SH-SY5Y (cell line): ENCODE results near the gene PPP1R1B.

Source experiments
- GATA2 ChIP-seq: IDR thresholded peaks from 2 replicates; pipeline ENCODE4 v1.6.1; 2011; ENCODE audit warnings: mild to moderate bottlenecking, low read depth, low read length
- GATA3 ChIP-seq: IDR thresholded peaks from 2 replicates; pipeline ENCODE4 v1.6.1; 2011; ENCODE audit warnings: low read depth, mild to moderate bottlenecking, low read length, moderate library complexity

The PPP1R1B gene

DNA sequence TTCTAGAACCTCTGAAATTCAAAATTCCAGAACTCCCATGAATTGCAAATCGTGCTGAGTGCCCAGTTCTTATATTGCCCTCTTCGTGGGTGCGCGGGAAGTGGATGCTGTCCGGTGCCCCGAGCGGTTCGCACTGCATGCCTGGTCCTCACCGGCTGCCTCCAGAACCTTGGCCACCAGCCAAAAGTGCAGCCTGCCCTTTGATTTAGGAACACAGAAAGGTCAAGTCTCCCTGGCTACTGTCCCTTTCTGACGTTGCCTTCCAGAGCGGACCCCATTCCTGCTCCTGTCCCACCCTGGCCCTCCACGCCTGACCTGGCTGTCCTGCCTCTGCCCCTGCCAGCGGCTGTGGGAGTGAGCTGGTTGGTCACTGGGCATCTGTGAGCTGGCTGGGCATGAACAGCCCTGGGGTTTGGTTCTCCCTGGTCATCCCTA lies 28.7 kb upstream of the PPP1R1B start:
- no peak for TF ChIP-seq GATA3
- no peak for TF ChIP-seq GATA2

DNA sequence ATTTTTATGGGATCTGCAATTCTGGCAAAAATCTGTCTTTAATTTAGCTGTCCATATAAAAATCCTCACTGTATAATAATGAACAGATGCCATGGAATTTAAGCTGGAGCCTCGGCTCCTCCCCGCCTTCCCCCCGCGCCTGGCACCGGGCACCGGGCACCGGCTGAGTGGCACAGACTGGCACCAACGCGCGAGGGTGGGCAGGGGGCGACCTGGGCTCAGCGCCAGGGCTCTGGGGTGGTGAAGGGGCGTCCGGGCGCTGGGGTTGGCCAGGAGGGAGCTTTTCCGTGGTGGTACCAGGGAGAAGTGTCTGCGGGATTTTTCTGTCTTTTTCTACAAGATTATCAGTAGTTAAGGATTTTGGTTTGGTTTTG lies 28.1 kb upstream of the PPP1R1B start:
- TF ChIP-seq GATA2 (no peak), GATA3 (no peak)

DNA sequence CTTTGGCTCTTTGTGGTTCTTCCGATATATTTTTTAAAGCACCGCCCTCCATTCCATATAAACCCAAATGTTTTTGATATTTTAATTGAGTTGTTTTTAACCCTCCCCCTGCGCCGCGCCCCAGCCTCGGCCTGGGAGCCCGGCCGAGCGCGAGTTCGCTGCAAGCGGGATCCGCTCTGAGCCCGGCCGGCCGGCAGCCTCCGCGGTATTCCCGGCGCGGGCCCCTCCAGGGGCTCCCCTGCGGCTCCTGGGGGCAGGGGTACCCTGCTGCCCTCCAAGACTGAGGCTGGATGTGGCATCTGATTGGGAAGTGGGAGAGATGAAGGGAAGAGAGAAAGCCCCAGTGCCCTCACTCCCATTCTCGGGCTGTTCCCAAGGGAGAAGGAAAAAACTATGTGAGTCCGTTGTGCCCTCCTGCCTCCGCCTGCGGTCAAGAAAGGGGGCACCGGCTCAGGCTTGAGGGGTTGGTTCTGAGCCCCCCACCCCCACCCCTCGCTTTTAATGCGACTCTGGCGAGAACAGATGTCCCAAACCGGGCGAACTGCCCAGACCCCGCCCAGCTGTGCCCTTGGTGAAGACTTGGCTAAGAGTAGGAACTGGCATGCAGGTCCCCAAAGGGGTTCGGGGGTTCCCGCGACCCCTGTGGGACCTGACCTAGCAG lies 27.6 kb upstream of the PPP1R1B start:
- TF ChIP-seq GATA2 (no peak), GATA3 (no peak)

DNA sequence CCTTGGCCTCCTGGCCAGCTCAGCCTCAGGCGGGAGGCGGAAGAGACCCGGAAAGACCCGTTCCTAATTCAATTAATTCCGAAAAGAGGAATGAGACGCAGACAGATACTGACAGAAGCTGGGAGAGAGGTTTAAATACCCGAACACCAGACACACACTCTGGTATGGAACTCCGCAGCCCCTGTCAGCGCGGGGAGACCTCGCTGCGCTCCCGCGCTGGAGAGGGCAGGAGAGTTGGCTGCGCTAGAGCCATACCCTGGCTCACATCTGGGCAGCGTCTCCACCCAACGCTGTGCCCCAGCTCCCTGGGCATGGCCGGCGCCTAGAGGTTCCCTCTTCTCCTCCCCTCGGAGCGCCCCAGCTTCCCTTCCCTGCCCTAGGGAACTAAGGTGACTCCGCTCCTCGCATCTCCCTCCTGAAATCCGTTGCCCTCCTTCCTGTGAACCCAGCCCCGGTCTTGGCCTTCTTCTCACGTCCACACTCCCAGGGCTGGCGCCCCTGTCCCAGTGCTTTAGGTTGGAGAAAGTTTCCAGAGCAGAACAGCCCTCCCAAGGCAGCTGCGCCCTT lies 27.0 kb upstream of the PPP1R1B start:
- TF ChIP-seq GATA2 (no peak), GATA3 (no peak)

DNA sequence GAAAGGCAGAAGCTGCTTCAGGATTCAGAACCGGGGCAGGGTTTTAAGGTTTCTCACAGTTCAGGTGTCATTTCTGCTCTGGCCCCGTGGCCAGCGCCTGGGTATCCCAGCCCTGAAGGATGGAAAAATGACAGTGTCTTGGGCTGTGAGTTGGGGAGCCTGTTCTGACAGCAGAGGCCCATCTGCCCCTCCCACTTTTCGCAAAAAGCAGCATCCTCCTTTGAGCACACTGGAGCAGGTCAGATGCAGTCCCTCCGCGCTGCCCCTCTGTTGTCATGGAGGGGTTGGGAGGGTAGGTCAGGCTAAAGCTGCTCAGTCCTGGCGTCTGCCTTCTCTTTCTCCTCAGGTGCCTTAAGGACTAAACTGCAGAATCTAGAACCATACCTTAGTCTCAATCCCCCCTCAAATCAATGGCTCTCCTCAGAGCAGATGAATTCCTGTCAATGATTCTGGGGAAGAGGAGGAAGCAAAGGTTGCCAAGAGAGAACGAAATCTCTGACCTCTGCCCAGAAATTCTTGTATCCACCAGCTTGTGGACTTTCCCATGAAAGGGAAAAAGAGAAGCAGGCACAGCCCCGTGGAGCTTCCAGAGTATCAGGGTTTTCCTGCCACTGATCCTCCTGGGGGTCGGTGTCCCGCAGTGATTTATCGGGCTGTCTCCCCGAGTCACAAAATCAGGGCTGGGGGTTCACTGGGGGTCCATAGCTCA lies 26.3 kb upstream of the PPP1R1B start:
- TF ChIP-seq GATA2 (no peak), GATA3 (no peak)

DNA sequence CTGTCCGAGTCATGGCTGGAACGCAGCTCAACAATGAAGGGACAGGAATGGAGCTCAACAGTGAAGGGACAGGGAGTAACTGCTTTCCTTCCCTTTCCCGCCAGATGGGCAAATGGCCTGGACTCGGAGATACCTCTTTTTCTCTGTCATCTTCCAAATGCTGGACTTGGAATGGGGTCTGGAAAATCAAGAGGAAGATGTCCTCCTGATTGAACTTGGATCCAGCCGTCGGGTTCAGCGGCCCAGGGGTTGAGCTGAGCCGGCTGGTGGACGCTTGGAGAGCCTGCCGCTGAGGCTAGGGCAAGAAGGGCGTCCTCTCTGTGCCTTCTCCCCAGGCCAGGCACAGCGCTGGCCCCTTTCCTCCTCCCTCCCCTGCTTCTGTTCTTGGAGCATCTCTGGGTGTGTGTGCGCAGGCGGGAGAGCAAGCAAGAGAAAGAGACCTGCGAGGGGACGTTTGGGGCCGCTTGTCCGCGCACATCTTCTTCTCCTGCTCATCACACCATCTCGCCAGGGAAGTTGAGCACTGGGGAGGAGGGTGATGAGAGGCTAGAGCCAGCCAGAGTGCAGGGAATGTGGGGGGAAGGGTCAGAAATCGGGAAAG lies 25.7 kb upstream of the PPP1R1B start:
- TF ChIP-seq GATA3 (no peak), GATA2 (no peak)

DNA sequence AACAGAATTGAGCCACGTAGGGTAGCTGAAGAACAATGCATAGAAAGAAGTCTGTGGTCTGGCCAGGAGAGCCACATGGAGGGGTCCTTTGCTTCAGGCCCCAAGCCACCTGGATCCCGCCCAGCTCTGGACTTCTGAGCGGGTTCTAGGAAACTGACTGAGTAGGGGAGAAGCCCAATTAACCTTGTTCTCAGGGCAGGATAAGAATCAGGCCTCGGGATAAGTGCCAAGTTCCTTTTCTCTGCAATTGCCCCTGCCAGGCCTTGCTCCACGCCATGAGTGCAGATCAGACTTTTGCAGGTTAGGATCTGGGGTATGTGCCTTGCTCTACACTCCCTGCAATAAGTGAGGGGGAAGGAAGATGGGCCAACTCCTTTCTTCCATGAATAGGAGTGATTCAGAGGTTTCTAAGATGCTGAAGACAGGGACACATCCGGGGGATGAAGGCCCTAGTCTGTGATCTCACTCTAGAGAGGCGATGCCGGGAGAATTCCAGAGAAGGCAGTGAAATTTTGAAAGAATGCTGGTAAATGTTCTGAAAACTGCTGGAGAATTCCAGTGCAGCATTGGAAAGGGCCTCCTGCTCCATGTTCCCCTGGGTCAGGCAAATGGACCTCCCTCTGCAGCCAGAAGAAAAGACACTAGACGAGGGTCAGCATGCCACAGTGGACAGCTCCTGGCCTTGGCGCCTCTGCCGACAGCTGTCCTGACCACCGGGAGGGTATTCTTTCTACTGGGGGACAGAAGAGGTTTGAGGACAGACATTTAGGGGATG lies 24.8 kb upstream of the PPP1R1B start:
- no peak for TF ChIP-seq GATA3
- no peak for TF ChIP-seq GATA2

DNA sequence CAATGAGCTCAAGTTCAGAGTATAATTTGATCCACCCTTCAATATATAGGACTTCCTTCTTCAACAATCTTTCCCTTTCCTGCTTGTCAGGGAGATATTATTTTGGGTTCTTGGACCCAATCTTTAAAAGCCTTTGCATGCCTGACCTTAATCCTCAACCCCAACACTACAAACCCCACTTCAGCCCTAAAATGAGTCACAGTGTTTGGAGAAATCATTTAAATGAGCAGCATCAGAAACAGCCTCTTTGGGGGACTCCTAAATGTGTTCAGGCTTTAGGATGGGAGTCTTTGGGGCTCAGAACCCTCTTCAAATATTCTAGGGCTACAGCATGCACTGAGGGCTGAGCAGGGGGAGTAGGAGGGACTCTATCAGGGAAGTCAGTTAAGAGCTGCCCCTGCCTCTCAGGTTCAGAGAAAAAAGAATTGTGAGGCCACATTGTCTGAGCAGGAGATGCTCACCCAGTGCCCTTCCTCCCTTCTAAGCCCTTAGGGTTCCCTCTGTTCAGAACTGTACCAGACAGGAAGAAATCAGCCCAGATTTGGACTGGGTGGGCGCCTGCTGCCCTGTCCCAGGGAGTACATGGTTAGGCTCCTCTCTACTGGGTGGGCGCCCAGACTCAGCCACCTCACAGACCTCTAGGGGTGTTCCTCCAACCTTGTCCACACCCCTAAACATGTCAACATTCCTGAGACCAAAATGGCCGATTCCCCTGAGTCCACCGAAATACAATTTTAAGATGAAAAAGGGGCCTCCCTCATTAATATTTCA lies 24.0 kb upstream of the PPP1R1B start:
- TF ChIP-seq GATA2 (no peak), GATA3 (no peak)

DNA sequence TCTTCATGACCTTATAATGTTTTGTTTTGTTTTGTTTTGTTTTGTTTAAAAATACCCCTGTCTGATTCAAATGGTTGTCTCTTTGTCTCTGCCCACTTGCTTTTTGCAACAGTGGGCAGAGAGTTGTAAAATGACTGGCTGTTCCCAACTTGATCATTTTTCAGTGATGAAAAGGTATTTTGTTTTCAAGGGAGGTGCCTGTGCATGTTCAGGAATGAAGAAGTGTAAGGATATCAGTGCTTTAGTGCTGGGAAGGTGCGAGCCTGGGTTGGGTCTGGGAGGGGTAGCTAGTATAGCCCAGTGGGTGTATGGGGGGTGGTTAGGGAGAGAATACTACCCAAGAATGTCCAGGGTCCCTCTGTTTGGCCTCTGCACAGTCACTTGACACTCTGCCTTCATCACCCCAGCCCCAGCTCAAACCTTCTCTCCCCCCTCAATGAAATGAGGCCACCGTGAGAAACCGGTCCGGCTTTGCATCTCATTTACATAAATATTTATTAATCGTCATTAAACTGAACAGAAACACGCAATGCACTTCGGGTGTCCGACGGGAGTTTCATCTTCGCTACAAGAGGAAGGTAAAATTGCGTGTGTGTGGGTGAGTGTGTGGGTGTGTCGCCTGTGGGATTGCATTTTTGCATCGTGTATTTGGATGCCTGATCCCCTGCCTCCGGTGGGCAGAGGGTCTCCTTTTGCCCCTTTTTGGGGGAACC lies 23.3 kb upstream of the PPP1R1B start:
- TF ChIP-seq GATA2 (no peak), GATA3 (no peak)

DNA sequence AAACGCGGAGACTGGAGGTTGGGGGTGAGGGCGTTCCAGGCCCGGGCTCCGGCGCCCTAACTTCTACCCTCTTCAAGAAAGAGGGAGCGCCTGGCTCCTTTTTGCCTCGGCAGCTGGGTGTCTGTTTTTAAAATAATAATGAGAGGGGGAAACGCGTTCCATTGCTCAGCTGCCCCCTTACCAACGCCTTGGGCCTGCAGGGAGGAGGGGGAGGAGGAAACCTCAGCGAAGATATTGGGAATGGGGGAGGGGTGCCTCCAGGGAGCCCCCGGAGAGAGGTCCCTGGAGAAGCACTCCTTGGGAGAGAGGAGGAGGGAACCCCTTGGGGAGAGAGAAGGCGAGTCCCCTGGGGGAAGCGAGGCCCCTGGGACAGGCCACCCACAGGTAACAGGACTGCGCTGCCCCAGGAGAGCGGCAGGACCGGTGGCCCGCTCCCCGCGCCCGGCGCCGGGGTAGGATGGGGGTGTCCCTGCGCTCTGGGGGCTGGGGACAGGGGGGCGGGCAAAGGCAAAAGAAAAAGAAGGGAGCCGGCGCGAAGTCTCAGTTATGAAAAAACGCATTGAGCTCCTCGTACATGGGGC lies 21.8 kb upstream of the PPP1R1B start:
- TF ChIP-seq GATA2 = no peak
- TF ChIP-seq GATA3 = no peak

DNA sequence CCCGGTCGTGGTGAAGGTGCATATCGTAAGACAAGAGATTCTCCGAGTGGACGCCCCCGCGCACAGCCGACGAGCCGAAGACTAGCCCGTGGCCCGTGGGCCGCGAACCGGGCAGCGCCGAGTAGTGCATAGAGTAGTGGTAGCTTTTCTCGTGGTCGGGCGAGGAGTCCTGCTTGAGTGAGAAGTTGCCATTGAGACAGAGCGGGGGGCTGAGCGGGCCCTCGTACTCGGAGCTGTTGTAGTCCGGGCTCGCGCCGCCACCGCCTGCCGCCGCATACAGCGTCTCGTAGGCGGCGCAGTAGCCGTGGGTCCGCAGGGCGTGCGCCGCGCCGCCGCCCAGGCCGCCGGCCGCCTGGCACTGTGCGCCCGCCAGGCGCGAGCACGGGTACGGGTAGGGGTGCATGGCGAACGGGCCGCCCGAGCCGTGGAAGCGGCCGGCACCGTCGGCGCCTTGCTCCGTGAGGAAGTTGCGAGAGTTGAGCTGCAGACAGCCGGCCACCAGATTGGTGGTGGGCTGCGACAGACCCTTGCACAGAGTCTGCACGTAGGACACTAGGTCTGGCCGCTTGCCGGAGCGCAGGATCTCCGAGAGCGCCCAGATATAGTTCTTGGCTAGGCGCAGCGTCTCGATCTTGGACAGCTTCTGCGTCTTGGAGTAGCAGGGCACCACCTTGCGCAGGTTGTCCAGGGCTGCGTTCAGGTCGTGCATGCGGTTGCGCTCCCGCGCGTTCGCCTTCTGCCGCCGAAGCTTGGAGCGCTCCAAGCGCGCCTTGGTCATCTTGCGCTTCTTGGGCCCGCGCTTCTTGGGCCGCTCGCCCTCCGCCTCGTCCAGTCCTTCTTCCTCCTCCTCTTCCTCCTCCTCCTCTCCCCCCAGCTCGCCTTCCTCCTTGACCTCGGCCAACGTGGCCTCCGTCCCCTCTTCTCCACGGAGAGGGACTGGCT lies 21.0 kb upstream of the PPP1R1B start:
- TF ChIP-seq GATA3 (no peak), GATA2 (no peak)
